Subcutaneous adipose tissue (tissue), 4 donors: ENCODE measurements around the gene GARS1. TPM values are rescaled to one million over a fixed set of nuclear protein-coding genes. Genes with fewer than 3 reads are reported as not detected.

Experiments
- CTCF ChIP-seq: fragments of 450-650 bp; IDR thresholded peaks from one replicate; pipeline ENCODE4 v1.5.1; 2016; ENCODE audit warnings: low read depth, mild to moderate bottlenecking, control low read depth, antibody characterized with exemption, moderate library complexity
- total RNA-seq, 4 donors: library from RNA; depleted of rRNA; stranded (reverse); fragments of >200 nt; gene quantifications; one replicate each; pipeline ENCODE4 v1.1.0, GENCODE V29; 2016

GARS1 gene
- total RNA-seq, 4 donors from 2014 or later: 36.4 to 118 (median 49.9) TPM

- TF ChIP-seq CTCF: no peak
Observed at GRCh38 chr7:30617359-30617758, 22.7 kb downstream of the GARS1 start.

- TF ChIP-seq CTCF: no peak
Observed at GRCh38 chr7:30618080-30618676, 23.5 kb downstream of the GARS1 start.

GRCh38 chr7:30618961-30619360 lies 24.3 kb downstream of the GARS1 start:
- no peak for TF ChIP-seq CTCF

GRCh38 chr7:30625283-30625682 lies 30.6 kb downstream of the GARS1 start:
- no peak for TF ChIP-seq CTCF

- no peak for TF ChIP-seq CTCF
Observed at GRCh38 chr7:30627026-30627425, 32.3 kb downstream of the GARS1 start.

GRCh38 chr7:30630986-30631385 lies 36.3 kb downstream of the GARS1 start:
- no peak for TF ChIP-seq CTCF

- no peak for TF ChIP-seq CTCF
Observed at GRCh38 chr7:30633223-30633622, 38.5 kb downstream of the GARS1 start.
